ENCODE data around the gene GNG12.

- TF ChIP-seq EZH2 (IDR thresholded peaks at IDR 0.05; ENCODE audit: insufficient read depth, poor library complexity, severe bottlenecking) (no peak), EZH2phosphoT487 (IDR thresholded peaks at IDR 0.05; ENCODE audit: insufficient read depth, low read depth) (no peak)
These were observed 43.7 kb downstream of the GNG12 start for GRCh38 chr1:67789551-67789950.
